ENCODE measurements around the gene VMP1. TPM values are rescaled to one million over a fixed set of nuclear protein-coding genes. Genes with fewer than 3 reads are reported as not detected.

VMP1 gene
- total and polyA plus RNA-seq, 12 donors = 52.4 to 335 (median 130) TPM

- intact Hi-C loops (cut with DNase I) = no loop called here
- WGBS, 4 donors = 75 to 77% (median 76%) methylated on average over 7 of the region's 7 CpGs
- no peak for DNase-seq
- no peaks in the 10 kb centered on the region for H3K4me1 ChIP-seq (replicated peaks in 1 of 2)
- TF ChIP-seq POLR2A (IDR thresholded peaks at IDR 0.05) (no peak), CTCF (IDR thresholded peaks at IDR 0.05) (no peak)
- peaks cover 0 to 93% of the 10 kb centered on the region in 2 donors for H3K36me3 ChIP-seq (replicated peaks in 1 of 2)
- no peaks in the 10 kb centered on the region for H3K27me3 ChIP-seq
- H3K9me3 ChIP-seq (replicated peaks in 1 of 3) = no peaks in the 10 kb centered on the region
- no peak overlapping the region for H3K27ac ChIP-seq
- H3K4me3 ChIP-seq = no peak overlapping the region
These were observed 30.7 kb upstream of the VMP1 start for GRCh38 chr17:59676716-59677115.

- no peak overlapping the region for H3K27ac ChIP-seq
- TF ChIP-seq POLR2A (IDR thresholded peaks at IDR 0.05) (no peak), CTCF (IDR thresholded peaks at IDR 0.05) (no peak)
- no peaks in the 10 kb centered on the region for H3K27me3 ChIP-seq
- no peak for DNase-seq
- 47 to 56% (median 49%) methylated on average over 2 of the region's 2 CpGs for WGBS, 4 donors
- intact Hi-C loops (cut with DNase I) = no loop called here
- H3K4me3 ChIP-seq = no peak overlapping the region
- H3K9me3 ChIP-seq (replicated peaks in 1 of 3) = no peaks in the 10 kb centered on the region
- no peaks in the 10 kb centered on the region for H3K4me1 ChIP-seq (replicated peaks in 1 of 2)
- H3K36me3 ChIP-seq (replicated peaks in 1 of 2) = peaks cover 0 to 99% of the 10 kb centered on the region in 2 donors
These were observed 28.5 kb upstream of the VMP1 start for GRCh38 chr17:59678918-59679317.

- Histone ChIP-seq H3K27me3 (no peaks in the 10 kb centered on the region), H3K9me3 (replicated peaks in 1 of 3) (no peaks in the 10 kb centered on the region), H3K36me3 (replicated peaks in 1 of 2) (peaks cover 0 to 99% of the 10 kb centered on the region in 2 donors), H3K4me1 (replicated peaks in 1 of 2) (no peaks in the 10 kb centered on the region), H3K4me3 (no peak overlapping the region), H3K27ac (no peak overlapping the region)
- no peak for DNase-seq
- intact Hi-C loops (cut with DNase I) = no loop called here
- TF ChIP-seq CTCF (IDR thresholded peaks at IDR 0.05) = no peak
- TF ChIP-seq POLR2A (IDR thresholded peaks at IDR 0.05) = no peak
- WGBS, 4 donors = 68 to 76% (median 73%) methylated on average over 4 of the region's 4 CpGs
These were observed 27.1 kb upstream of the VMP1 start for GRCh38 chr17:59680314-59680713.

- Histone ChIP-seq H3K36me3 (replicated peaks in 1 of 2) (peaks cover 0 to 100% of the 10 kb centered on the region in 2 donors), H3K9me3 (replicated peaks in 1 of 3) (no peaks in the 10 kb centered on the region), H3K27ac (no peak overlapping the region), H3K27me3 (no peaks in the 10 kb centered on the region), H3K4me3 (no peak overlapping the region), H3K4me1 (replicated peaks in 1 of 2) (no peaks in the 10 kb centered on the region)
- intact Hi-C loops (cut with DNase I) = no loop called here
- no peak for DNase-seq
- no peak for TF ChIP-seq CTCF (IDR thresholded peaks at IDR 0.05)
- no peak for TF ChIP-seq POLR2A (IDR thresholded peaks at IDR 0.05)
These were observed 24.2 kb upstream of the VMP1 start for GRCh38 chr17:59683283-59683682.
